H7 (cell line): ENCODE results near the gene PPP1R1B. TPM values are rescaled to one million over a fixed set of nuclear protein-coding genes. Genes with fewer than 3 reads are reported as not detected.

Experiments
- DNase-seq: peaks from one replicate; pipeline ENCODE4 v3.0.0; 2012
- H3K27me3 ChIP-seq: 2 replicates; pipeline ENCODE4 v1.6.0; 2011; ENCODE audit warnings: mild to moderate bottlenecking, low read length; ENCODE audit not compliant: control insufficient read depth, insufficient read depth
- H3K36me3 ChIP-seq: replicated peaks from 2 replicates; pipeline ENCODE4 v1.5.1; 2011; ENCODE audit warnings: low read length; ENCODE audit not compliant: control insufficient read depth, insufficient read depth
- H3K4me3 ChIP-seq: 2 replicates; pipeline ENCODE4 v1.5.1; 2011; ENCODE audit warnings: low read depth, mild to moderate bottlenecking, control low read depth, low read length, moderate library complexity; ENCODE audit not compliant: insufficient read depth
- total RNA-seq: library from RNA; depleted of rRNA; stranded (reverse); fragments of >200 nt; shearing (Covaris generic); gene quantifications from 2 replicates; pipeline ENCODE4 v1.2.3, GENCODE V29; 2014

PPP1R1B gene
- total RNA-seq, 1 experiment from 2014 or later, result 8.3 TPM

- peaks cover 95% of the 10 kb centered on the region for H3K27me3 ChIP-seq
- peak overlapping the region; percentile 19 for H3K4me3 ChIP-seq
- DNase-seq, result peak; percentile 89
- H3K36me3 ChIP-seq, result no peaks in the 10 kb centered on the region
Measured at GRCh38 chr17:39606434-39607056, 20.2 kb upstream of the PPP1R1B start.

GRCh38 chr17:39607057-39607850 lies 19.5 kb upstream of the PPP1R1B start:
- H3K36me3 ChIP-seq, result no peaks in the 10 kb centered on the region
- peaks cover 89% of the 10 kb centered on the region for H3K27me3 ChIP-seq
- peak; percentile 86 for DNase-seq
- peak overlapping the region; percentile 20 for H3K4me3 ChIP-seq

- Histone ChIP-seq H3K36me3 (no peaks in the 10 kb centered on the region), H3K27me3 (peaks cover 87% of the 10 kb centered on the region), H3K4me3 (peak within 1 kb of the TSS; percentile 20)
- no peak for DNase-seq
Measured at GRCh38 chr17:39607851-39608130, 19.0 kb upstream of the PPP1R1B start, which contains the start of gene NEUROD2. Gene NEUROD2 (minus strand): TSS chr17:39607920. CDS start chr17:39606599, 1,321 bp downstream.

- peak; percentile 72 for DNase-seq
- H3K36me3 ChIP-seq, result no peaks in the 10 kb centered on the region
- peaks cover 87% of the 10 kb centered on the region for H3K27me3 ChIP-seq
- no peak overlapping the region for H3K4me3 ChIP-seq
Measured at GRCh38 chr17:39608142-39608981, 18.4 kb upstream of the PPP1R1B start.

- Histone ChIP-seq H3K4me3 (no peak overlapping the region), H3K36me3 (no peaks in the 10 kb centered on the region), H3K27me3 (peaks cover 85% of the 10 kb centered on the region)
- DNase-seq, result no peak
Measured at GRCh38 chr17:39609416-39610025, 17.2 kb upstream of the PPP1R1B start.

GRCh38 chr17:39611401-39612112 lies 15.2 kb upstream of the PPP1R1B start:
- no peak for DNase-seq
- peaks cover 82% of the 10 kb centered on the region for H3K27me3 ChIP-seq
- no peaks in the 10 kb centered on the region for H3K36me3 ChIP-seq
- H3K4me3 ChIP-seq, result no peak overlapping the region

GRCh38 chr17:39612291-39612894 lies 14.4 kb upstream of the PPP1R1B start:
- H3K36me3 ChIP-seq, result no peaks in the 10 kb centered on the region
- peaks cover 82% of the 10 kb centered on the region for H3K27me3 ChIP-seq
- no peak for DNase-seq
- no peak overlapping the region for H3K4me3 ChIP-seq

GRCh38 chr17:39612935-39613464 lies 13.8 kb upstream of the PPP1R1B start:
- no peaks in the 10 kb centered on the region for H3K36me3 ChIP-seq
- peaks cover 79% of the 10 kb centered on the region for H3K27me3 ChIP-seq
- DNase-seq, result no peak
- no peak overlapping the region for H3K4me3 ChIP-seq

GRCh38 chr17:39614545-39615157 lies 12.1 kb upstream of the PPP1R1B start:
- Histone ChIP-seq H3K36me3 (no peaks in the 10 kb centered on the region), H3K4me3 (no peak overlapping the region), H3K27me3 (peaks cover 79% of the 10 kb centered on the region)
- DNase-seq, result no peak

- Histone ChIP-seq H3K36me3 (no peaks in the 10 kb centered on the region), H3K4me3 (no peak overlapping the region), H3K27me3 (peaks cover 77% of the 10 kb centered on the region)
- DNase-seq, result no peak
Measured at GRCh38 chr17:39615434-39615833, 11.3 kb upstream of the PPP1R1B start.

GRCh38 chr17:39617100-39617445 lies 9.7 kb upstream of the PPP1R1B start:
- Histone ChIP-seq H3K27me3 (peaks cover 75% of the 10 kb centered on the region), H3K4me3 (peak overlapping the region; percentile 39), H3K36me3 (no peaks in the 10 kb centered on the region)
- no peak for DNase-seq

GRCh38 chr17:39617446-39618245 lies 9.1 kb upstream of the PPP1R1B start:
- H3K4me3 ChIP-seq, result peak overlapping the region; percentile 39
- DNase-seq, result peak; percentile 90
- no peaks in the 10 kb centered on the region for H3K36me3 ChIP-seq
- H3K27me3 ChIP-seq, result peaks cover 76% of the 10 kb centered on the region
